NB4 (cell line): ENCODE measurements around the gene N4BP2L2.

ENCODE experiments used
- MYC ChIP-seq: IDR thresholded peaks from 2 replicates; pipeline ENCODE4 v1.6.1; 2011; ENCODE audit warnings: low read depth, low read length
- POLR2A ChIP-seq: IDR thresholded peaks from 2 replicates; pipeline ENCODE4 v1.6.1; 2011; ENCODE audit warnings: mild to moderate bottlenecking; ENCODE audit not compliant: insufficient read length; ENCODE audit errors: extremely low read depth
- TF ChIP-seq, protein P1 (sequence below): IDR thresholded peaks from one replicate; pipeline ENCODE4 v1.5.1; 2012; ENCODE audit warnings: low read depth, low read length
- TF ChIP-seq, protein P2 (sequence below): IDR thresholded peaks from 2 replicates; pipeline ENCODE4 v1.6.1; 2011; ENCODE audit warnings: low read depth, low read length

DNA sequence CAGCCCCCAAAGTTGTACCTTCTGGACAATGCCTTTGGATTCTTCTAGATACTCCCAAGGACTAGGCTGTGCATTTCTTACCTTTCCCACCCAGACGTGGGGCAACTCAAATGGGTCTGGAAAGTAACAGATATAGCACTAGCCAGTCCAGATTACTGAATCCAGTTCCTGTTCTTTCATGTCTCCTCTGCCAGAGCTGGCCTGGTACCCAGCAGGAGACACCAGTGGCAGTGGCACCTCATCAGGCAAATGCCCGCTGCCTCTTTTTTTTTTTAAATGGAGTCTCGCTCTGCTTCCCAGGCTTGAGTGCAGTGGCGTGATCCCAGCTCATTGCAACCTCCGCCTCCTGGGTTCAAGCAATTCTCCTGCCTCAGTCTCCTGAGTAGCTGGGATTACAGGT, 43.2 kb downstream of the N4BP2L2 start:
- TF ChIP-seq, protein P1, sequence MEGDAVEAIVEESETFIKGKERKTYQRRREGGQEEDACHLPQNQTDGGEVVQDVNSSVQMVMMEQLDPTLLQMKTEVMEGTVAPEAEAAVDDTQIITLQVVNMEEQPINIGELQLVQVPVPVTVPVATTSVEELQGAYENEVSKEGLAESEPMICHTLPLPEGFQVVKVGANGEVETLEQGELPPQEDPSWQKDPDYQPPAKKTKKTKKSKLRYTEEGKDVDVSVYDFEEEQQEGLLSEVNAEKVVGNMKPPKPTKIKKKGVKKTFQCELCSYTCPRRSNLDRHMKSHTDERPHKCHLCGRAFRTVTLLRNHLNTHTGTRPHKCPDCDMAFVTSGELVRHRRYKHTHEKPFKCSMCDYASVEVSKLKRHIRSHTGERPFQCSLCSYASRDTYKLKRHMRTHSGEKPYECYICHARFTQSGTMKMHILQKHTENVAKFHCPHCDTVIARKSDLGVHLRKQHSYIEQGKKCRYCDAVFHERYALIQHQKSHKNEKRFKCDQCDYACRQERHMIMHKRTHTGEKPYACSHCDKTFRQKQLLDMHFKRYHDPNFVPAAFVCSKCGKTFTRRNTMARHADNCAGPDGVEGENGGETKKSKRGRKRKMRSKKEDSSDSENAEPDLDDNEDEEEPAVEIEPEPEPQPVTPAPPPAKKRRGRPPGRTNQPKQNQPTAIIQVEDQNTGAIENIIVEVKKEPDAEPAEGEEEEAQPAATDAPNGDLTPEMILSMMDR, result no peak
- TF ChIP-seq, protein P2, sequence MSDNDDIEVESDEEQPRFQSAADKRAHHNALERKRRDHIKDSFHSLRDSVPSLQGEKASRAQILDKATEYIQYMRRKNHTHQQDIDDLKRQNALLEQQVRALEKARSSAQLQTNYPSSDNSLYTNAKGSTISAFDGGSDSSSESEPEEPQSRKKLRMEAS, result no peak
- TF ChIP-seq POLR2A (no peak), MYC (no peak)
